Activated CD4-positive, alpha-beta T cell treated with anti-CD3 and anti-CD28 coated beads, Interleukin-10, Interleukin-2, amounts not matched to agents 100 ng/mL and 50 ng/mL, durations not matched to agents 16 hours and 8 hours (primary cell): ENCODE measurements around the gene LY9.

Experiments used
- DNase-seq: peaks from one replicate; pipeline ENCODE4 v3.0.0-alpha.2; 2020

LY9 gene

DNA sequence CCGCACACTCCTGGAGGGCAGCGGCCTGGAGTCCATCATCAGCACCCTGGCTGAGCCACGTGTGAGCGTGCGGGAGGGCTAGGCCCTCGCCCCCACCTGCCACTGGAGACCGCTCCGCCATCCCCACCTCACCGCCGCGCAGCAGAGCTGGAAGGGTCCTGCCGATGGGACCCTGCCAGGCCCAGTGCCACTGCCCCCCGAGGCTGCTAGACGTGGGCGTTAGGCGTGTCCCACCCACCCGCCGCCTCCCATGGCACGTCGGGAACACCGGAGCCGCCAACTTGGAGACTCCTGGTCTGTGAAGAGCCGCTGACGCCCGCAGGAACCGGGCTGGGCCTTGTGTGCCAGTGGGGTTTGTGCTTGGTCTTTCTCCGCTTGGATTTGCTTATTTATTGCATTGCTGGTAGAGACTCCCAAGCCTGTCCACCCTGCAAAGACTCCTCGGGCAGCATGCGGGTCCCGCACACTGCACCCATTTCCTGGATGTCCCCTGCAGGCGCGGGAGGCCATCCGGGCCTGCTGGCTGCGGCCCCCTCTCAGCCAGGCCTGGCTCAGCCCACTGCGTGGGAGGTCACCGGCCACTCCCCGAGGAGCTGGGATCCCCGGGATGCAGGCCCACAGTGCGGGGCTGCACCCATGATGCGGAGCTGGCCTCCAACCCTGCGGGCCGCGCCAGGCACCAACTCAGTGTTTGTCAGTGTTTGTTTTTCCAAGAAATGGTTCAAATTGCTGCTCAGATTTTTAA is 6.0 kb downstream of the LY9 start:
- no peak for DNase-seq

DNA sequence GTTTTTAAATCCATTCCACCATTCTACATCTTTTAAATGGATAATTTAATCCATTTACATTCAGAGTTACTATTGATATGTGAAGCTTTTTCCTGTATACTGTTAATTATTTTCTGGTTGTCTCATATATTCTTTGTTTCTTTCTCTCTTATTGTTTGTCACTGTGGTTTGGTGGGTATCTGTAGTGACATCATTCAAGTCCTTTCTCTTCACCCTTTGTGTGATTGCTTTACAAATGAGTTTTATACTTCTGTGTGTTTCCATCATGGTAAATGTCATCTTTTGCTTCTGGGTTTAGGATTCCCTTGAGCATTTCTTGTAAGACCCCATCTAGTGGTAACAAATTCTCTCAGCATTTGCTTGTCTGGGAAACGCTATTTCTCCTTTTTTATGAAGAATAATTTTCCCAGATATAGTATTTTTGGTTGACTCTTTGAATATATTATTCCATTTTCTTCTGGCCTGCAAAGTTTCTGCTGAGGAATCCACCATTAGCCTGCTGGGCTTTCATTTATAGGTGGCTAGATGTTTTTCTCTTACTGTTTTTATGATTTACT is 10.2 kb downstream of the LY9 start:
- DNase-seq, result peak; percentile 39

DNA sequence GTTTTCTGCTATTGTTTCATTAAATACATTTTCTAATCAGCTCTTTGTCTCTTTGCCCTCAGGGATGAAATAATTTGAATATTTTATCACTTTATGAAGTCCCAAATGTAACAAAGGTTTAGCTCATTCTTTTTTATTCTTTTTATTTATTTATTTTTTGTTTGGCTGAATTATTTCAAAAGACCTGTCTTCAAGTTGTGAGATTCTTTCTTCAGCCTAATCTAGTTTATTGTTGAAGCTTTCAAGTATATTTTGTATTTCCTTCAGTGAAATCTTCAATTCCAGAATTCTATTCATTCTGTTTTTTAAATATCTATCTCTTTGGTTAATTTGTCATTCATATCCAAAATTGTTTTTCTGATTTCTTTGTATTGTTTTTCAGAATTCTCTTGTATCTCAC is 10.8 kb downstream of the LY9 start:
- no peak for DNase-seq

DNA sequence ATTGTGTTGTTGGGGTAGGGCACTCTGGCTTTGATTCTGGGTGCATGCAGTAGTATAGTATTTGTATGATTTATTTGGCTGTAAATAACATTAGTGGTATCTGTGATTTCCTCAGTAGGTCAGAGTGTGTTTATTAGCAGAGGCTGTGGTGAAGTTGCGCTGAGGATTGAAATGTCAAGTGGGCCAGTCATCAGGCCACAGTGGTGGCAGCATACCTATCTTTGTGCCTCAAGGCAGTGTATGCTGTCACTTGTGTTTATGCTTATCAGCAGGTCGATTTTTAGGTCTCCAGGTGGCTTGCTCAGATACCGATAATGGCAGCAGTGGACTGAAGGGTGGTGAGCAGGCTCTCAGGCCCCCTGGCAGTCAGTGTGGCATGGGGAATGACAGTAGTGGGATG is 11.3 kb downstream of the LY9 start:
- no peak for DNase-seq

DNA sequence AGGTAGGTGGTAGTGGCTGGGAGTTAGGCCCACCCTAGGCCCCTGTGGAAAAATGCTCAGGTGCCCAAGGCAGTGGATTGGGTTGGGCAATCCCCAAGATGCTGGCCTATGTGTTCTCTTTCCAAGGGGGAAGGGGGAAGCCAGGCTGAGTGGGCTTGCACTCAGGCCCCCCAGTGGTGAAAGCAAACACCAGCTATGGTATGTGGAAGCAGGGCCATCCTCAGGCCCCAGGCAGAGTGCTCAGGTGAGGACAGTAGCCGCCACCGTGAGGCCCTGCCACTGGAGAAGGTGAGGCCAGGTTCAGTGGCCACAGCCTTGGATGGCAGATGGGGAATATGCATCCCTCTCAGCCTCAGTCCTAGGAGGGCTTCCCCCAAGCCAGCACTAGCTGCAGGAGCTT is 11.8 kb downstream of the LY9 start:
- DNase-seq, result no peak

DNA sequence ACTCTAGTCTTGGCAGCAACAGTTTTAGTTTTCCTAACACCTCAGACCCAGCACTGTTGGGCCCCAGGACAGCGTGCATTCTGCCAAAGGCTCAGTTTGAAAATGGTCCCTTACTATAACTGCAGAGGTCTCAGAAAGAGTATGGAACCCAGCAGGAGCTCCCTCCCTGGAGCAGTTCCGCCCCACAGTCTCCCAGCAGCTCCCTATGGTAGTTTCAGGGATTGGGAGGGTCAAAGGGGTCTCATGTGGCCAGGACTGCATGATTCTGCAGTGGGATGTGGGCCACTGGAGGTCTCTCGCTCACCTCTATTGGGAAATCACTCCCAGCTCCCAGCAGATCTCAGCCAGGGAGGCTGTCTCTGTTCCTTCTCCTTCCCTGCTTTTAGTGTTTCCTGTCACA is 12.3 kb downstream of the LY9 start:
- DNase-seq, result no peak

DNA sequence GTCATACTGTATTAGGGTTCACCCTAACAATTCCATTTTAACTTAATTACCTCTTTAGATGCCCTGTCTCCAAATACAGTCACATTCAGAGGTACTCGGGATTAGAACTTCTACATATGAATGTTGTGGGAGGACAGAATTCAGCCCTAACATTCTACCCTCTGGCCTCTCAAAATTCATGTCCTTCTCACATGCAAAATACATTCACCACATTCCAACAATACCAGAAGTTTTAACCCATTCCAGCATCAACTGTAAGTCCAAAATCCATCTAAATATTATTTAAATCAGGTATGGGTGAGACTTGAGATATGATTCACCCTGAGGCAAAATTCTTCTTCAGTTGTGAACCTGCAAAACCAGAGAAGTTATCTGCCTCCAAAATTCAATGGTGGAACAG is 14.5 kb downstream of the LY9 start:
- no peak for DNase-seq

DNA sequence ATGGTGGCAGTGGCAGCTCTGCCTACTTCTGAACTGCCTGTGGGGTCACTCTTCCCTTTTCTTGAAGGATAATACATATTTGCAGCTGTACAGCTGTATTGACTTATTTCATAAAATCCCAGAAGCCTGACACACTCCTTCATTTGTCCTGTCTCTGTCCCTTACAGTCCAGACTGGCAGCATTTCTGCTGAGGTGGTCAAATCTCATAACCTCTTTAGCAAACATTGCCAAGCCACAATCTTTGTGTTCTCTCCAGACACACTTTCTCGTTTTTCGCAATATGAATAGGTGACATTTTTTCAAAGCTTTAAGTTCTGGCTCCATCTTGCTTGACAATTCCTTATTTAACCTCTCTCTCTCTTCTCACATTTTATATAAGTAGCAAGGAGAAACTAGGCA is 15.2 kb downstream of the LY9 start:
- DNase-seq, result peak; percentile 44

DNA sequence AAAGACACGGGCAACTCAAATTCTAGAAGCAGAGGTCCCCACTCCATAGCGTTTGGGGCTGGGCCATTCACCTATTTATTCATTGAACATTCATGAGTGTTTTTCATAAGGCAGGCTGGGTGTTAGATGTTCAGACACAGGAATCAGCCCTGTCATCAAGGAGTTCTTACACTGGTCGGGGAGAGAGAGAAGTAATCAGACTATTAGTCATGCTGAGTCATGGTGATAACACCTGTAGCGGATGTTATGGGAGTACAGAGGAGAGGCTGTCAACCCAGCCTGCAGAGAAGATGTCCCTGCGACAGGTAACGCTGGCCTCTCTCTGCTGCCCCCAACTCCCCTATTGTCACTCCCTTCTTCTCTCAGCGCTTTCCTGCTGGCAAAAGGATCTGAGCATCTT is 17.2 kb downstream of the LY9 start:
- DNase-seq, result peak; percentile 78

DNA sequence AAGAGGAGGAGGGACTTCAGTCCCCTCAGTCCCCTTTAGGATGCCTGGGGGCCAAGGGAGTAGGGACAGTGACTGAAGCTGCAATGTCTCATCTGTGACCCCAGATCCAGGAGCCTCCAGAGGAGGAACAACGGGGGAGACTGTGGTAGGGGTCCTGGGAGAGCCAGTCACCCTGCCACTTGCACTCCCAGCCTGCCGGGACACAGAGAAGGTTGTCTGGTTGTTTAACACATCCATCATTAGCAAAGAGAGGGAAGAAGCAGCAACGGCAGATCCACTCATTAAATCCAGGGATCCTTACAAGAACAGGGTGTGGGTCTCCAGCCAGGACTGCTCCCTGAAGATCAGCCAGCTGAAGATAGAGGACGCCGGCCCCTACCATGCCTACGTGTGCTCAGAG is 18.3 kb downstream of the LY9 start:
- no peak for DNase-seq

DNA sequence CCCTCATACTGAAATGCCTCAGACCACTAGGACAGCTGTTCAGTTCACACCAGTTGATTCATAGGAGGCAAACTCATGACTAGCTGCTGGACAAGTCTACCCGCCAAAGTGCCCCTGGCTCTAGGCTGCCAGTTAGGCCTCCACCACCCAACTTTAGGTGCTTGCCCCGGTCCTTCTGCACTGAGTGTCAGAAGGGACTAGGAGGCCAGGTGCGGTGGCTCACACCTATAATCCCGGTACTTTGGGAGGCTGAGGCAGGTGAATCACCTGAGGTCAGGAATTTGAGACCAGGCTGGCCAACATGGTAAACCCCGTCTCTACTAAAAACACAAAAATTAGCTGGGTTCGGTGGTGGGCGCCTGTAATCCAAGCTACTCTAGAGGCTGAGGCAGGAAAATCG is 18.9 kb downstream of the LY9 start:
- DNase-seq, result no peak

DNA sequence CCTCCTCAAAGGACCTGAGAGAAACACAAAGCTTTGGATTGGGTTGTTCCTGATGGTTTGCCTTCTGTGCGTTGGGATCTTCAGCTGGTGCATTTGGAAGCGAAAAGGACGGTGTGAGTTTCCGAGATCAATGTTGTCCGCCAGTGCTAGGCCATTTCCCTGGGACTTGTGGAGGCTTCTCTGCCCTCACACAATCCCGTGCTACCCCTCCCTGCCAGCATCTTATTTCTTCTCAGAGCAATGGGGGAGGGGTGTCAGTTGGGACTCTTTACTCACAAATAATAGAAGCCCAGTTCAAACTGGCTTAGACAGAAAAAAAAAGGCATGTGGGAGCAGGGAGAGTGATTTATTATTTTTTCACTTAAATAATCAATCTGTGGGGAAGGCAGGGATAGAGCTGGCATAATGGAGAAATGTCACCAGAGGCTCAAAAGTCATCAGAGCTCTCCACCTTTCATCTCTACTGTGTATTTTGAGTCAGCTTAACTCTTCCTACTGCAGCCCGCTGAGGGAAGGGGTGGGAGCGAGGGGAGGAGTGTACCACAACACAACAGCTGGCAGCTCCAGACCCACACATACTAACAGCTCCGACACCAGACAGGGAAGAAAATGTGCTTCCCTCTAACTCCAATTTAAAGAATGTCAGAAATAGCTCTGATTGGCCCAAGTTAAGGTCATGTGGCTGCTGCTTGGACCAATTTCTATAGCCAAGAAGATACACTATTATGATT is 22.4 kb downstream of the LY9 start:
- no peak for DNase-seq

DNA sequence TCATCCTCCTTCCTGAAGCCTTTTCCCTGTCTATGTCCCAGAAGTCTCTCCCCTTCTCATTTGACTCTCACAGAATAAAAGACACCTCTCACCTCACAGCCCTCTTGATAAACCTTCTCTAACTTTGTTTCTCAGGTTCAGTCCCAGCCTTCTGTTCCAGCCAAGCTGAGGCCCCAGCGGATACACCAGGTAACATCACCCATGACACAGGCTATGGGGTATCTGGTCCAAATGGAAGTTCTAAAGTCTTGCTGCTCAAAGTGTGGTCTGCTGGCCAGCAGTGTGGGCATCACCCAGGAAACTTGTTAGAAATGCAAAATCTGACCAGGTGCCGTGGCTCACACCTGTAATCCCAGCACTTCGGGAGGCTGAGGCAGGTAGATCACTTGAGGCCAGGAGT is 23.2 kb downstream of the LY9 start:
- DNase-seq, result no peak

DNA sequence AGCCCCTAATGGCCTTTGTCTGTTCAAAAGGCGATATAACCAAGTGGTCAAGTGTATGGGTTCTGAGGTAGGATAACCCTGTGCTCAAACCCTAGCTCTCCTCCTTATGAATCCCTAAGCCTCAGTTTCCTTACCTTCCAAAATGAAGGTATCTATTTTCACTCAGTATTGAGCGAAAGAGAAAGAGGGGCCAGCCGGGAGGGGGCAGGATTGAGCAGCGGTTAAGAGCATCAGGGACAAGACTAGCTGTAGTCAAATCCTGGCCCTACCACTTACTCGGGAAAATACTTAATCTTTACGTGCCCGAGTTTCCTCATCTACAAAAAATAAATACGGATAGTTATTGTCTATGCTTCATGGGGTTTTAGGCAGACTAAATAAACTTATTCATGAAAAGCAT is 25.7 kb downstream of the LY9 start:
- DNase-seq, result no peak

DNA sequence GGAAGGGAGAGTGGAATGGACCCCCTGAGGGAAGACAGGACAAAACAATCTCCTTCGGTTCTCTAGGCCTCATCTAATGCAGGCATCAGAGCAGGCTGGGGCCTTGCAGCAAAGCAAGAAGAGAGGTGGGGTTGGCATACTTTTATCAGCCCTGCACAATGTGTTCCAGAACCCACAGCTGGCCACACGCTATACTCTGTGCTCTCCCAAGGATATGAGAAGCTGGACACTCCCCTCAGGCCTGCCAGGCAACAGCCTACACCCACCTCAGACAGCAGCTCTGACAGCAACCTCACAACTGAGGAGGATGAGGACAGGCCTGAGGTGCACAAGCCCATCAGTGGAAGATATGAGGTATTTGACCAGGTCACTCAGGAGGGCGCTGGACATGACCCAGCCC is 27.3 kb downstream of the LY9 start:
- DNase-seq, result no peak

DNA sequence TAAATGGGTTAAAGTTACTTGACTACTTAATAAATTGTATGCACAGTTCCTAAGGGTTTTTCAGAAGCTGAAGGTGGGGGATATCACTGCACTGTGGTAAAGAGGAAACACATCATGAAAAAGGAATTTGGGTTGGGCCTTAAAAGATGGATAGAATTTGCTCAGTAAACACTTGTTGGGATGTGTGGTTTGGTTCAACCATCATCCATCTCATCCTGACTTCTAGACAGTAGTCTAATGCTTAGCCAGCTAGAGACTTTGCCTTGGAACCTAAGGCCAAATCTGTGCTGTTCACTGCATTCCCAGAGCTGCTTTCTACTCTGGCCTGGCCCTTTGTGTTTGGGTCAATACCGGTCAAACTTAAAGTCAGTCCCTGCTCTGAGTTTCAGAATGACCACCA is 30.6 kb downstream of the LY9 start:
- no peak for DNase-seq

DNA sequence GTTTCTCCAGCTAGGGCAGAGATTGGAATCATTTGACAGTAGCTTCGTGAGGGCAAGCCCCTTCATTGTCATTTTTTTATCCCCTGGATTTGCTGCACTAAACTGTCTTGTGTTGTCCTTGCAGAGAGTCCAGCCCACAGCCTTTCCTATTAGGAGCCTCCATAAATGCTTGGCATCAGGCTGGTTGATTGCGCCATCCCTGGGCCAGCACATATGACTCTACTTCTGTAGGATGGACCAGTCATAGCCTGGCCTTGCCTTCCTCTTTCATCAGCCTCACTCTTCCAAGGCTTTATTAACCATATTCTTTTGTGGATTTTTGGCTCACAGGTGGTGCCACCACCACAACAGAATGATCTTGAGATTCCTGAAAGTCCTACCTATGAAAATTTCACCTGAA is 31.4 kb downstream of the LY9 start:
- no peak for DNase-seq

DNA sequence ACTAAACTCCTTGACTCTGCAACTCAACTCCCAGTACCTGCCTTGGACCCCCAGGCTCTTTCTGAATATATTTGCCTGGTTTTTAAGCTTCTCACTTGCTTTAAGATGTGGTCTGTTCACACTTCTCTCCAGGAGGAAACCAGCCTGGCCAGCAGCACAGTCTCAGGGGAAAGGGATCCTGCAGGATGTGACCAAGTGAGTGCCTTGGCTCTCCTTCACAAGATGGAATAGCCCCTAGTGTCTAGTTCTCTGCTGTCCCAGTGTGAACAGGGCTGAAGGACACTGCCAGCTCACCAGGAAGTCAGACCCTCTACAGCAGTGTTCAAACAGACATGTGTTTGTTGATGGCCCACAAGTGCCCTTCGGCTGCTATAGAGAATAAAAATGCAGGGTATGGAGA is 33.8 kb downstream of the LY9 start:
- DNase-seq, result no peak

DNA sequence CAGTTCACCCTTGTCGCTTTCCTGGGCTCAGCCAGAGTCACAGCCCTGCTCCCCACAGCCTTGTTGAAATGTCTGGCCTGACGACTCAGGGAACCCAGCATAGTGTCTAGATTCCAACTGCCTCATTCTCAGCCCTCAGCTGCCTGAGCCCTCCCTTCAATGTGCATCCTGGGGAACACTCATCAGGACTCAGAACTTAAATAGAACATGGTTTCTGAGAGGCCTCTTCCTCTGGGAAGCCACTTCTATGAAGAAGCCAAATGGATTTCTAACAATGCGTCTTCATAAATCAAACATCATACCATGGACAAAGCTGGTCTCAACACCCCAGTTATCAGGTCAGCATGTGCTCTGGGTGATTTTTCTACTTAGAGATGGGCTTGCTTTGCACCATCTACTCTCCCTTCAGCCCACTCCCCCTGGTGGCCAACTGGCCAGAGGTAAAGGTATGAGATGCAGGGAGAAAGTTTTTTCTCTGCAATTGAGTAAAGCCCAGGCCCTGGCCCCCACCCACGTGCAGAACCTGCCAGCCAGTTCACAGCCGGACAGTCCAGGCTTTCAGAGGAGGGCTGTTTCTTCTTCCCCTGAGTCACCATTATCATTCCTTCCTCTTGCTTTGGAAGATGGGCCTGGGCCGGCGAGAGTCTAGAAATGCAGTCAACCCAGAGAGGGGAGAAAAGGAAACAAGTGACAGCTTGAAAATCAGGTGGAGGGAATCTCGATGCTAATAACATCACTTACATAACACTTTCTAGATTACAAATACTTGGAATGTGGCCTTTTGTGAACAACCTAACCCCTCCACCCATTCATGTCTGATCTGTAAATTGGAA is 34.6 kb downstream of the LY9 start:
- DNase-seq, result peak; percentile 82

DNA sequence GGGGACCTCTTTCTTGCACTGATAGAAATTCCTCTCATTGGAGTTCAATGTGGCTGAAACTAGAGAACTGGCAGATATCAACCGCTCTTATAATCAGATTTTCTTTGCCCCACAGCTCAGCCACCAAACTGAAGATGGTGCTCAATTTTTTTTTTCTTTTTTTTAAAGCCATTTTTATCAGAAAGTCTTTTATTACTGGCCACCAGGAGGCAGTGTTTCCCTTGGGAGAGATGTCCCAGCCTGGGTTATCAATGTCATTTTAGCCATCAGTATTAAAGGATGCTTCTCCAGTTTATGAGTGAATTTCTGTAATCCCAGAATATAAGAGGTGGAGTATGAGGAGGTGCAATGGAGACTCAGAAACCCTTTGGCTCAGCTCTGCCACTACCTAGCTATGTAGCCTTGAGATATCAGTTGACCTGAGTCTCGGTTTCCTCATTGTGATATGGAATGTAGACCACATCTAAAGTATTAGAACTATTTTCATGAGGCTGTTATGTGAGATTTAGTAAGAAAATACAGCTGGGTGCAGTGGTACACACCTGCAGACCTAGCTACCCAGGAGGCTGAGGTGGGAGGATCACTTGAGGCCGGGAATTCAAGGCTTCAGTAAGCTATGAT is 39.1 kb downstream of the LY9 start:
- peak; percentile 73 for DNase-seq

DNA sequence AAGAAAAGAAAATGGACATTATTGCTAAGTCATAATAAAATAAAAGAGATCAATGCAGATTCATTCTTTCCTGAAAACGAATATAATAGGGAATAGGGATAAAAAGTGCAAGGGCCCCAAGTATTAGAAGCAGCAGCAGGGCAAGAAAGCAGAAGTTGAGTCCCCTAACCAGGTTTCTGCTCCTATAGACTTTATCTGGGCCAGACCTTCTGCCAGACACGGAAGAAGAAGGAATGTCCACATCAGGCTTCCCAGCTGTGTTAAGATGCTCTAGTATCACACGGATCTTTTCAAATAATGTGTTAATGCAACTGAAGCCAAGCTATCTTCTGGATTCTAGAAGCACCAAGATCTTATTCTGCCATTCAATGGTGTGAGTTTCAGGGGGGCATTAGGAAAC is 39.8 kb downstream of the LY9 start:
- no peak for DNase-seq

DNA sequence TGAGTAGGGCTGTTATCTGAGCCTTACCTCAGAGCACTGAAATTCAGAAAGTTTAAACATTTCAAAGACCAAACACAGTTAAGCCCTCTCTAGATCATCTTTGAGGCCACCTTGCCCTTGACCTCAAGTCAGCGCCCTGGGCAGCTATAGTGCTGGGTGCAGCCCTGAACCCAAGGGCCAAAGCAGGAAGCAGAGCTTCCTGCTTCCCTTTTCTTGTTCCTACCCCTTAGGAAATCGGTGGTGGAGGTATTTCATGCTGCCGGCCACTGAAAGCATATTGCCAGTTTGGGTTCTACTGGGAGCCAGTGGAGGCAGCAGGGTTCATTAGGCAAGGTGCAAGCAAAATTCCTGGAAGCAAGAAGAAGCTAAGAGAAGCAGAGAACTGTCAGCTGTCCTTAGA is 40.6 kb downstream of the LY9 start:
- DNase-seq, result peak; percentile 5

DNA sequence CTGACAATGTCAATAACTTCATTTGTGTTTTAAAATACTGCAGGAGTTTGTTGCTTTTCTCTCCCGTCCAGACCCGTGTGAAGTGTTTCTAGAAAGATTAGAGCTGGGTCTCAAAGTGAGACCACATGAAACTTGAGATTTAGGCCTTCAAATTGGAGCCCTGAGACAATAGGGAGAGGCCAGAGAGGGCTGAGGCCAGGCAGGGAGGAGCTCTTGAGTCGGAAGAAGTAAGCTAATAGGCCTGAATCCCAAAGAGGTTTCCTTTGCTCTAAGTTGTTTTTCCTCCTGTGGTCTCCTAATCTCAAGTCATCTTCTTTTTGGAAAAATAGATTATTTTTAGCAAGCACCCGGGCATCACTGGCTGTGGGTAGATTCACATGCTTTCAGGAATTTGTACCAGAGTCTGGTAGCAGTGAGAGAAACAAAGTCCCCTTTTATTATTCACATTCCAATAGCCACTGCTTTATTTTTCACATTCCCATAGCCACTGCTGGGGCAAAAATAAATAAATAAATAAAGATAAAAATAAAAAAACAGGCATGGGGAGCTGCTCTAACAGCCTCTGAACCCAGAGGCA is 41.1 kb downstream of the LY9 start:
- peak; percentile 14 for DNase-seq
